Suprapubic skin (tissue), 4 donors: ENCODE results near the gene NCAM1.

Source experiments
- EP300 ChIP-seq: sonication (generic); formaldehyde crosslinking; IDR thresholded peaks from one replicate; pipeline ENCODE4 v1.6.1; 2017; ENCODE audit warnings: antibody characterized with exemption
- POLR2A ChIP-seq, 2 donors: fragments of 450-650 bp; IDR thresholded peaks; one replicate each; pipeline ENCODE4 v1.6.1; 2017; ENCODE audit warnings: antibody characterized with exemption in 2 of 2, mild to moderate bottlenecking in 2 of 2, moderate library complexity in 2 of 2
- POLR2AphosphoS5 ChIP-seq, 3 donors: sonication (generic); formaldehyde crosslinking; IDR thresholded peaks; one replicate each; pipeline ENCODE4 v1.6.1; 2017; ENCODE audit warnings: antibody characterized with exemption in 3 of 3
- TF ChIP-seq, protein P1 (sequence below), 2 donors: fragments of 200-600 bp in 1 of 2; fragments of 450-650 bp in 1 of 2; sonication (generic) in 1 of 2; IDR thresholded peaks; one replicate each; pipeline ENCODE4 v1.5.1; 2016 to 2019; ENCODE audit warnings: antibody characterized with exemption in 2 of 2, mild to moderate bottlenecking in 1 of 2, moderate library complexity in 1 of 2

DNA sequence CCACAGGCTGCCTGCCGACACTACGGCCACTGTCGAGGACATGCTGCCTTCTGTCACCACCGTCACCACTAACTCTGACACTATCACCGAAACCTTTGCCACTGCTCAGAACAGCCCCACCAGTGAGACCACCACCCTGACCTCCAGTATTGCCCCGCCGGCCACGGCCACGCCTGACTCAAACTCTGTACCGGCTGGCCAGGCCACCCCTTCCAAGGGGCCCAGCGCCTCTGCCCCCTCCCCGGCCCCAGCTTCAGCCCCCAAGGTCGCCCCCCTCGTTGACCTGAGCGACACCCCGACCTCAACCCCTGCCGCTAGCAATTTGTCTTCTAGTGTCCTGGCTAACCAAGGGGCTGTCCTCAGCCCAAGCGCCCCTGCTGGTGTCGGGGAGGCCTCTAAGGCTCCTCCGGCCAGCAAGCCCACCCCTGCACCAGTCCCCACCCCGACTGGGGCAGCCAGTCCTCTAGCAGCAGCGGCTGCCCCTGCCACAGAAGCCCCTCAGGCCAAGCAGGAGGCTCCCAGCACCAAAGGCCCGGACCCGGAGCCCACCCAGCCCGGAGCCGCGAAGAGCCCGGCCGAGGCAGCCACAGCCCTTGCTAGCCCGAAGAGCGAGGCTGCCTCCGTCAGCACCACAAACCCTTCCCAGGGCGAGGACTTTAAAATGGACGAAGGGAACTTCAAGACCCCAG is 311.9 kb downstream of the NCAM1 start:
- TF ChIP-seq, protein P1, sequence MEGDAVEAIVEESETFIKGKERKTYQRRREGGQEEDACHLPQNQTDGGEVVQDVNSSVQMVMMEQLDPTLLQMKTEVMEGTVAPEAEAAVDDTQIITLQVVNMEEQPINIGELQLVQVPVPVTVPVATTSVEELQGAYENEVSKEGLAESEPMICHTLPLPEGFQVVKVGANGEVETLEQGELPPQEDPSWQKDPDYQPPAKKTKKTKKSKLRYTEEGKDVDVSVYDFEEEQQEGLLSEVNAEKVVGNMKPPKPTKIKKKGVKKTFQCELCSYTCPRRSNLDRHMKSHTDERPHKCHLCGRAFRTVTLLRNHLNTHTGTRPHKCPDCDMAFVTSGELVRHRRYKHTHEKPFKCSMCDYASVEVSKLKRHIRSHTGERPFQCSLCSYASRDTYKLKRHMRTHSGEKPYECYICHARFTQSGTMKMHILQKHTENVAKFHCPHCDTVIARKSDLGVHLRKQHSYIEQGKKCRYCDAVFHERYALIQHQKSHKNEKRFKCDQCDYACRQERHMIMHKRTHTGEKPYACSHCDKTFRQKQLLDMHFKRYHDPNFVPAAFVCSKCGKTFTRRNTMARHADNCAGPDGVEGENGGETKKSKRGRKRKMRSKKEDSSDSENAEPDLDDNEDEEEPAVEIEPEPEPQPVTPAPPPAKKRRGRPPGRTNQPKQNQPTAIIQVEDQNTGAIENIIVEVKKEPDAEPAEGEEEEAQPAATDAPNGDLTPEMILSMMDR (IDR thresholded peaks at IDR 0.05): no peak
- TF ChIP-seq POLR2A (IDR thresholded peaks at IDR 0.05) (no peak), EP300 (no peak), POLR2AphosphoS5 (IDR thresholded peaks at IDR 0.05) (no peak)
